SU-DHL-6 (cell line): ENCODE results near the gene HDDC3.

Experiments
- H2AFZ ChIP-seq: fragments of 200-600 bp; sonication (generic); 2 replicates; pipeline ENCODE4 v1.6.1; 2014; ENCODE audit warnings: low read depth, mild to moderate bottlenecking, moderate library complexity, mixed read lengths, antibody characterized with exemption, low read length; ENCODE audit not compliant: severe bottlenecking
- H3F3A ChIP-seq: fragments of 200-600 bp; shearing (Covaris generic); 2 replicates; pipeline ENCODE4 v1.6.0; 2016; ENCODE audit warnings: antibody characterized with exemption, mild to moderate bottlenecking; ENCODE audit not compliant: insufficient read depth
- H3K27ac ChIP-seq: fragments of 200-600 bp; sonication (generic); 2 replicates; pipeline ENCODE4 v1.5.1; 2016; ENCODE audit warnings: low read depth, mild to moderate bottlenecking, low read length, moderate library complexity, mixed read lengths
- H3K27me3 ChIP-seq: fragments of 200-600 bp; sonication (generic), shearing (Covaris generic); 2 replicates; pipeline ENCODE4 v1.6.0; 2014; ENCODE audit warnings: mild to moderate bottlenecking, low read length
- H3K36me3 ChIP-seq: fragments of 200-600 bp; sonication (generic); 2 replicates; pipeline ENCODE4 v1.6.1; 2014; ENCODE audit warnings: mild to moderate bottlenecking, low read length, mixed read lengths
- H3K4me2 ChIP-seq: fragments of 300-600, 200-600 bp; shearing (Covaris generic), sonication (generic); 2 replicates; pipeline ENCODE4 v1.6.0; 2014; ENCODE audit warnings: low read length, low read depth, mild to moderate bottlenecking; ENCODE audit not compliant: poor library complexity, severe bottlenecking
- H3K4me3 ChIP-seq: fragments of 200-600 bp; sonication (generic); 2 replicates; pipeline ENCODE4 v1.5.1; 2014; ENCODE audit warnings: antibody characterized with exemption, low read length, mild to moderate bottlenecking, mixed read lengths; ENCODE audit not compliant: insufficient read depth, poor library complexity, severe bottlenecking
- H3K79me2 ChIP-seq: fragments of 200-600 bp; sonication (generic); 2 replicates; pipeline ENCODE4 v1.6.1; 2014; ENCODE audit warnings: mild to moderate bottlenecking, low read length, moderate library complexity; ENCODE audit not compliant: insufficient read depth
- H3K9ac ChIP-seq: fragments of 200-600 bp; sonication (generic); 2 replicates; pipeline ENCODE4 v1.7.0; 2014; ENCODE audit warnings: mild to moderate bottlenecking, low read length
- H3K9me2 ChIP-seq: fragments of 200-600 bp; sonication (generic); replicated peaks from 2 replicates; pipeline ENCODE4 v1.6.1; 2014; ENCODE audit warnings: low read length; ENCODE audit not compliant: insufficient read depth
- H3K9me3 ChIP-seq: fragments of 200-600 bp; sonication (generic); 2 replicates; pipeline ENCODE4 v1.6.1; 2014; ENCODE audit warnings: low read length, mixed read lengths; ENCODE audit not compliant: insufficient read depth
- H4K20me1 ChIP-seq: fragments of 200-600 bp; sonication (generic); 2 replicates; pipeline ENCODE4 v1.6.1; 2014; ENCODE audit warnings: low read depth, mild to moderate bottlenecking, antibody characterized with exemption, low read length, moderate library complexity, mixed read lengths
- EZH2phosphoT487 ChIP-seq: fragments of 200-600 bp; sonication (generic), shearing (Covaris generic); conservative IDR thresholded peaks from 2 replicates; pipeline ENCODE4 v1.6.1; 2018; ENCODE audit warnings: mild to moderate bottlenecking, antibody characterized with exemption, low read length, moderate library complexity, mixed read lengths
- TF ChIP-seq, protein P1 (sequence below): fragments of 200-600 bp; sonication (generic); IDR thresholded peaks from one replicate; pipeline ENCODE4 v1.5.1; 2017; ENCODE audit warnings: antibody characterized with exemption, mild to moderate bottlenecking, low read length, moderate library complexity; ENCODE audit not compliant: insufficient read depth, poor library complexity, severe bottlenecking

Gene HDDC3

DNA sequence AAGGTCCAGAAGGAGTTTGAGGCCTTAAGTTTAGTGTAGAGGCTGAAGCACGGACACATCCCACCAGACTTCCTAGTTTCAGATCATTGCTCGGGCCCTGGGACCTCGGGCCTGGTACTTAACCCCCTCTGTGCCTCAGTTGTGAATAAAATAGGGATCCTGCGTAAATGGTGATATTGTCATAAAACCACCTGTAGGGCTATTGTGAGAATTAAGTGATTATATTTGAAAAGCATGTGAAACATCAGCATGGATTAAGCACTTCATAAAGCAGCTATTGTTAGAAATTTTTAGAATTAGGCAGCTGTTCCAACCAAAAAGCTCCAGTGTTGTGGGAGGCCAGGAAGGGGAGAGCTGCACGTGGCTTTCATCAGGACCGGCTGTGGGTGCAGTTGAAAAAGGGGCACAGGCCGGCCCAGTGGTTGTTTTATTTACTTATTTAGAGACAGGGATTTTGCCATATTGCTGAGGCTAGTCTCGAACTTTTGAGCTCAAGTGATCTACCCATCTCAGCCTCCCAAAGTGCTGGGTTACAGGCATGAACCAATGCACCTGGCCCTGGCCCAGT, 26.8 kb upstream of the HDDC3 start:
- TF ChIP-seq EZH2phosphoT487 = no peak
- TF ChIP-seq, protein P1, sequence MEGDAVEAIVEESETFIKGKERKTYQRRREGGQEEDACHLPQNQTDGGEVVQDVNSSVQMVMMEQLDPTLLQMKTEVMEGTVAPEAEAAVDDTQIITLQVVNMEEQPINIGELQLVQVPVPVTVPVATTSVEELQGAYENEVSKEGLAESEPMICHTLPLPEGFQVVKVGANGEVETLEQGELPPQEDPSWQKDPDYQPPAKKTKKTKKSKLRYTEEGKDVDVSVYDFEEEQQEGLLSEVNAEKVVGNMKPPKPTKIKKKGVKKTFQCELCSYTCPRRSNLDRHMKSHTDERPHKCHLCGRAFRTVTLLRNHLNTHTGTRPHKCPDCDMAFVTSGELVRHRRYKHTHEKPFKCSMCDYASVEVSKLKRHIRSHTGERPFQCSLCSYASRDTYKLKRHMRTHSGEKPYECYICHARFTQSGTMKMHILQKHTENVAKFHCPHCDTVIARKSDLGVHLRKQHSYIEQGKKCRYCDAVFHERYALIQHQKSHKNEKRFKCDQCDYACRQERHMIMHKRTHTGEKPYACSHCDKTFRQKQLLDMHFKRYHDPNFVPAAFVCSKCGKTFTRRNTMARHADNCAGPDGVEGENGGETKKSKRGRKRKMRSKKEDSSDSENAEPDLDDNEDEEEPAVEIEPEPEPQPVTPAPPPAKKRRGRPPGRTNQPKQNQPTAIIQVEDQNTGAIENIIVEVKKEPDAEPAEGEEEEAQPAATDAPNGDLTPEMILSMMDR = no peak
- 0 out of 2 replicates have a peak, but pooled peaks cover 3% of the 10 kb centered on the region for H3K36me3 ChIP-seq
- no peak overlapping the region for H3K27ac ChIP-seq
- H4K20me1 ChIP-seq = 0 out of 2 replicates have a peak, but pooled peaks cover 4% of the 10 kb centered on the region
- peaks cover 31% of the 10 kb centered on the region for H3F3A ChIP-seq
- no peak overlapping the region for H2AFZ ChIP-seq
- no peaks in the 10 kb centered on the region for H3K9me3 ChIP-seq
- H3K27me3 ChIP-seq = no peaks in the 10 kb centered on the region
- peaks cover 3% of the 10 kb centered on the region; the same call in 1 of the 2 replicates for H3K79me2 ChIP-seq
- no peak overlapping the region for H3K4me3 ChIP-seq
- H3K9me2 ChIP-seq = no peaks in the 10 kb centered on the region
- H3K9ac ChIP-seq = no peak overlapping the region
- H3K4me2 ChIP-seq = no peak overlapping the region

GRCh38 chr15:90957791-90958190, 25.4 kb upstream of the HDDC3 start:
- no peak for TF ChIP-seq EZH2phosphoT487
- TF ChIP-seq, protein P1 = no peak
- H3K9me2 ChIP-seq = no peaks in the 10 kb centered on the region
- peaks cover 29% of the 10 kb centered on the region for H3F3A ChIP-seq
- H3K36me3 ChIP-seq = no peaks in the 10 kb centered on the region
- H3K27ac ChIP-seq = no peak overlapping the region
- 0 out of 2 replicates have a peak, but pooled peaks cover 4% of the 10 kb centered on the region for H4K20me1 ChIP-seq
- H3K4me2 ChIP-seq = no peak overlapping the region
- peaks cover 3% of the 10 kb centered on the region; the same call in 1 of the 2 replicates for H3K79me2 ChIP-seq
- H2AFZ ChIP-seq = no peak overlapping the region
- no peak overlapping the region for H3K9ac ChIP-seq
- H3K9me3 ChIP-seq = no peaks in the 10 kb centered on the region
- H3K4me3 ChIP-seq = no peak overlapping the region
- no peaks in the 10 kb centered on the region for H3K27me3 ChIP-seq

- Histone ChIP-seq H3K79me2 (peaks cover 3% of the 10 kb centered on the region; the same call in 1 of the 2 replicates), H2AFZ (no peak overlapping the region), H3K9me2 (no peaks in the 10 kb centered on the region), H3K27me3 (no peaks in the 10 kb centered on the region), H3K27ac (no peak overlapping the region), H3K4me2 (peak overlapping the region; percentile 89), H3K9ac (no peak overlapping the region), H4K20me1 (0 out of 2 replicates have a peak, but pooled peaks cover 2% of the 10 kb centered on the region), H3K4me3 (no peak overlapping the region), H3K36me3 (no peaks in the 10 kb centered on the region), H3F3A (peaks cover 24% of the 10 kb centered on the region), H3K9me3 (no peaks in the 10 kb centered on the region)
- TF ChIP-seq EZH2phosphoT487 = no peak
- TF ChIP-seq, protein P1 = no peak
These were observed 24.9 kb upstream of the HDDC3 start for GRCh38 chr15:90957031-90957790.
